Duodenal mucosa (tissue), 2 donors: Measurements from ENCODE around the gene ZDHHC18.
"Not testable (repeated sequence)": the region's sequence is repeated elsewhere in the genome, so short reads cannot be mapped to it uniquely, and the experiment has no call there.

Experiments
- H3K27ac ChIP-seq: one replicate; pipeline ENCODE4 v1.7.0; 2013; ENCODE audit warnings: low read depth, low read length
- H3K27me3 ChIP-seq, 2 donors: one replicate each; pipeline ENCODE4 v1.7.0; 2013; ENCODE audit warnings: low read length in 2 of 2, control low read depth in 1 of 2; ENCODE audit not compliant: insufficient read depth in 2 of 2, control insufficient read depth in 1 of 2
- H3K36me3 ChIP-seq, 2 donors: one replicate each; pipeline ENCODE4 v1.7.0; 2013; ENCODE audit warnings: low read length in 2 of 2, control low read depth in 1 of 2; ENCODE audit not compliant: insufficient read depth in 2 of 2, control insufficient read depth in 1 of 2
- H3K4me1 ChIP-seq, 2 donors: one replicate each; pipeline ENCODE4 v1.7.0; 2013; ENCODE audit warnings: low read length in 2 of 2, control low read depth in 1 of 2; ENCODE audit not compliant: insufficient read depth in 2 of 2, control insufficient read depth in 1 of 2
- H3K4me3 ChIP-seq, 2 donors: one replicate each; pipeline ENCODE4 v1.7.0; 2013; ENCODE audit warnings: low read length in 2 of 2, low read depth in 1 of 2
- H3K9ac ChIP-seq, 2 donors: one replicate each; pipeline ENCODE4 v1.7.0; 2013; ENCODE audit warnings: low read length in 2 of 2, low read depth in 1 of 2
- H3K9me3 ChIP-seq, 2 donors: one replicate each; pipeline ENCODE4 v1.7.0; 2013; ENCODE audit warnings: low read length in 2 of 2, control low read depth in 1 of 2; ENCODE audit not compliant: control insufficient read depth in 1 of 2

ZDHHC18 gene

GRCh38 chr1:26791148-26791547 is 35.3 kb upstream of the ZDHHC18 start:
- H3K27ac ChIP-seq, result no peak overlapping the region
- no peak overlapping the region for H3K9ac ChIP-seq
- H3K4me1 ChIP-seq, result peaks cover 12 to 22% of the 10 kb centered on the region in 2 donors
- H3K27me3 ChIP-seq, result no peaks in the 10 kb centered on the region
- H3K4me3 ChIP-seq, result no peak overlapping the region
- H3K36me3 ChIP-seq, result peaks cover 0 to 17% of the 10 kb centered on the region in 2 donors
- no peaks in the 10 kb centered on the region for H3K9me3 ChIP-seq

GRCh38 chr1:26791626-26792025 is 34.9 kb upstream of the ZDHHC18 start:
- Histone ChIP-seq H3K9ac (no peak overlapping the region), H3K27me3 (no peaks in the 10 kb centered on the region), H3K4me1 (peaks cover 8 to 17% of the 10 kb centered on the region in 2 donors), H3K4me3 (no peak overlapping the region), H3K36me3 (peaks cover 0 to 17% of the 10 kb centered on the region in 2 donors), H3K9me3 (no peaks in the 10 kb centered on the region), H3K27ac (no peak overlapping the region)

GRCh38 chr1:26792924-26793323 is 33.6 kb upstream of the ZDHHC18 start:
- peaks cover 3 to 17% of the 10 kb centered on the region in 2 donors for H3K36me3 ChIP-seq
- no peak overlapping the region for H3K4me3 ChIP-seq
- no peaks in the 10 kb centered on the region for H3K9me3 ChIP-seq
- H3K27me3 ChIP-seq, result no peaks in the 10 kb centered on the region
- H3K4me1 ChIP-seq, result peaks cover 0 to 8% of the 10 kb centered on the region in 2 donors
- no peak overlapping the region for H3K9ac ChIP-seq
- H3K27ac ChIP-seq, result no peak overlapping the region

DNA sequence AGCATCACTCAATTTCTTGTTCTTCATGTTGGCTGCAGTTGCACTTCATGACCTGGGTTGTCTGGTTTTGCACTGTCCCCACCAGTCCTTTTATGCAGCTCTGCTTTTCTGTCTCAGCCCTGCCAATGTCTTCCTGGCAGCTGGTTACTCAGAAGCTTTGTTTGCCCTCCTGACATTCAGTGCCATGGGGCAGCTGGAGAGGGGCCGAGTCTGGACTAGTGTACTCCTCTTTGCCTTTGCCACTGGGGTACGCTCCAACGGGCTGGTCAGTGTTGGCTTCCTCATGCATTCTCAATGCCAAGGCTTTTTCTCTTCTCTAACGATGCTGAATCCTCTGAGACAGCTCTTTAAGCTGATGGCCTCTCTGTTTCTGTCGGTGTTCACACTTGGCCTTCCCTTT is 32.1 kb upstream of the ZDHHC18 start:
- peaks cover 0 to 1% of the 10 kb centered on the region in 2 donors for H3K4me1 ChIP-seq
- no peaks in the 10 kb centered on the region for H3K27me3 ChIP-seq
- no peak overlapping the region for H3K9ac ChIP-seq
- no peak overlapping the region for H3K4me3 ChIP-seq
- peaks cover 3 to 17% of the 10 kb centered on the region in 2 donors for H3K36me3 ChIP-seq
- no peaks in the 10 kb centered on the region for H3K9me3 ChIP-seq
- H3K27ac ChIP-seq, result no peak overlapping the region

DNA sequence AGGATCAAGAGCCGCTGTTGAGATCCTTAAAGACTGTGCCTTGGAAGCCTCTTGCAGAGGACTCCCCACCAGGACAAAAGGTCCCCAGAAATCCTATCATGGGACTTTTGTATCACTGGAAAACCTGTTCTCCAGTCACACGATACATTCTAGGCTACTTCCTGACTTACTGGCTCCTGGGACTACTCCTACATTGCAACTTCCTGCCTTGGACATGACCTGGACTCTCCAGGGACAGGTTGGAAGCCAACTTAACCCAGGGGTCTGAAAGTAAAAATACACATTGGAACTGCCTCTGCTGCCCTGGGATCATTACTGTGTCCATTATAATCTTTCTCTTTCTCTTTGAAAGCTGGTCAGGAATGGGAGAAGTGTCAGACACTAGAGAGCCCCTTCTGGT is 28.9 kb upstream of the ZDHHC18 start:
- H3K27me3 ChIP-seq, result no peaks in the 10 kb centered on the region
- no peak overlapping the region for H3K4me3 ChIP-seq
- H3K9ac ChIP-seq, result no peak overlapping the region
- H3K27ac ChIP-seq, result no peak overlapping the region
- H3K4me1 ChIP-seq, result peaks cover 4 to 8% of the 10 kb centered on the region in 2 donors
- peaks cover 3 to 14% of the 10 kb centered on the region in 2 donors for H3K36me3 ChIP-seq
- no peaks in the 10 kb centered on the region for H3K9me3 ChIP-seq

DNA sequence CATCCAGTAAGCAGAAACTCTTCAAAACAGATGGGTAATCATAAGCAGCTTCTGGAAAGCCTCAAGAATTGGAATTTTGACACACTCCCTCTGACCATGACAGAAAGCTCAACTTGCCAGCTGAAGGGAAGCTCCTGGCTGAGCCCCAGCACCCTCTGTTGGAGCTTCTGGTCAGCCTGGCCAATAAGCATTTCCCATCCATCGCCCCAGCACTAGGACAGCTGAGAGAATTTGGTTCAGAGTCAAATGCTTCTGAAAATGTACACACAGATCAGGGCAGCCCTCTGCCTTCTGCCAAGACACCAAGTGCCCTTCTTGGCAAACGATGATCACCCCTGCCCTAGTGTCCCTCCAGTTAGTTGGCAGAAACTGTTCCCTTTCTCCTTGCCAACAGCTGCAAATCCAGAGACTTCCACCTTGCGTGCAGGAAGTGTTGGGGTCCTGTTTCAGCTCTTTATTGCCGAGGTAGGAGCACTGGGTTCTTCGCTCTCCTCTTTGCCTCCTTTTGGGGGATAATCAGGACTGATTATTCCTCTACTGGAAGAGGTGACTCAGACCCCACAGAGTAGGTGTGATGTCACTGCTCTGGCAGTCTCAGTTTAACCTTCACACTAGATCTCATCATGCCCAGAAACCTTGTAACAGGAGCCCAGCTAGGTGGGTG is 26.9 kb upstream of the ZDHHC18 start:
- Histone ChIP-seq H3K4me3 (no peak overlapping the region), H3K4me1 (peaks cover 4 to 8% of the 10 kb centered on the region in 2 donors), H3K36me3 (peaks cover 3 to 7% of the 10 kb centered on the region in 2 donors), H3K27me3 (no peaks in the 10 kb centered on the region), H3K9ac (peak overlapping the region in 1 of 2 donors; percentile 0), H3K27ac (no peak overlapping the region), H3K9me3 (no peaks in the 10 kb centered on the region)

DNA sequence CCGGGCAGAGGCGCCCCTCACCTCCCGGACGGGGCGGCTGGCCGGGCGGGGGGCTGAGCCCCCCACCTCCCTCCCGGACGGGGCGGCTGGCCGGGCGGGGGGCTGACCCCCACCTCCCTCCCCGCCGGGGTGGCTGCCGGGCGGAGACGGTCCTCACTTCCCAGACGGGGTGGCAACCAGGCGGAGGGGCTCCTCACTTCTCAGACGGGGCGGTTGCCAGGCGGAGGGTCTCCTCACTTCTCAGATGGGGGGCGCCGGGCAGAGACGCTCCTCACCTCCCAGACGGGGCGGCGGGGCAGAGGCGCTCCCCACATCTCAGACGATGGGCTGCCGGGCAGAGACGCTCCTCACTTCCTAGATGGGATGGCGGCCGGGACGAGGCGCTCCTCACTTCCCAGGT is 22.6 kb upstream of the ZDHHC18 start:
- H3K9me3 ChIP-seq, H3K4me1 ChIP-seq, H3K4me3 ChIP-seq: not testable (repeated sequence)

GRCh38 chr1:26810105-26810504 is 16.4 kb upstream of the ZDHHC18 start:
- not testable (repeated sequence) for H3K4me1 ChIP-seq, H3K27ac ChIP-seq, H3K27me3 ChIP-seq, H3K4me3 ChIP-seq, H3K9ac ChIP-seq, H3K36me3 ChIP-seq, H3K9me3 ChIP-seq

More for the DNA sequence above, 22.6 kb upstream of the ZDHHC18 start:
- not testable (repeated sequence) for H3K27me3 ChIP-seq, H3K27ac ChIP-seq, H3K36me3 ChIP-seq, H3K9ac ChIP-seq

GRCh38 chr1:26811057-26811456 is 15.4 kb upstream of the ZDHHC18 start:
- Histone ChIP-seq H3K4me3 (no peak overlapping the region), H3K9ac (no peak overlapping the region), H3K4me1 (no peaks in the 10 kb centered on the region), H3K27ac (no peak overlapping the region), H3K27me3 (no peaks in the 10 kb centered on the region), H3K36me3 (no peaks in the 10 kb centered on the region), H3K9me3 (no peaks in the 10 kb centered on the region)

DNA sequence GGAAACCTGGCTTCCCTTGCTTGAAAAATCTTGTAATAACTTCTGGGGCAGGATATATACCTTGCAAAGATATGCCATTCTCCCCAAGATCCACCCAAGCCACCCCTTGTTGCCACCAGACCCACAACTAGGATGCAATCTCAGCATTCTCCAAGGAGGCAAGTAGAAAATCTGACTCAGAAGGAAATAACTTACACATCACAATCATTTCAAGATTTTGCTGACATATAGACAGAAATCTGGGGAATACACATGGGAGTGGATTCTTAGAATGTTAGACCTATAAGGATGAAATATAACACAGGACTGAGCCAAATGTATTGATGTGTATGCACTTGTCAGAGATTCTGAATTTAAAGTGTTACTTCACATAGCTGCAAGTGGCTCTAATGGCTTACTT is 14.8 kb upstream of the ZDHHC18 start:
- Histone ChIP-seq H3K27me3 (no peaks in the 10 kb centered on the region), H3K9ac (peak overlapping the region in 1 of 2 donors; percentile 23), H3K36me3 (no peaks in the 10 kb centered on the region), H3K4me1 (no peaks in the 10 kb centered on the region), H3K27ac (no peak overlapping the region), H3K4me3 (no peak overlapping the region), H3K9me3 (no peaks in the 10 kb centered on the region)
